NCI-H2081 treated with DMSO at 0.1 percent for 48 hours (cell line): ENCODE results near the gene TNFRSF14.
"Not testable (repeated sequence)": the region's sequence is repeated elsewhere in the genome, so short reads cannot be mapped to it uniquely, and the experiment has no call there.

Experiments
- DNase-seq: peaks from one replicate; lab custom pipeline; 2025; lab: John Stamatoyannopoulos, UW

TNFRSF14 gene

GRCh38 chr1:2567083-2567679 lies 11.0 kb downstream of the TNFRSF14 start:
- DNase-seq: no peak

- DNase-seq: not testable (repeated sequence)
Measured at GRCh38 chr1:2568187-2568816, 12.1 kb downstream of the TNFRSF14 start.

- DNase-seq: no peak
Measured at GRCh38 chr1:2569060-2569459, 12.9 kb downstream of the TNFRSF14 start.

GRCh38 chr1:2569703-2570102 lies 13.5 kb downstream of the TNFRSF14 start:
- DNase-seq: not testable (repeated sequence)

- no peak for DNase-seq
Measured at GRCh38 chr1:2570332-2570731, 14.2 kb downstream of the TNFRSF14 start.

- no peak for DNase-seq
Measured at GRCh38 chr1:2571348-2571747, 15.2 kb downstream of the TNFRSF14 start.

- DNase-seq: no peak
Measured at GRCh38 chr1:2573250-2573920, 17.2 kb downstream of the TNFRSF14 start.

- no peak for DNase-seq
Measured at GRCh38 chr1:2574350-2574749, 18.2 kb downstream of the TNFRSF14 start.

GRCh38 chr1:2575801-2576663 lies 19.9 kb downstream of the TNFRSF14 start:
- DNase-seq: no peak

- DNase-seq: not testable (repeated sequence)
Measured at GRCh38 chr1:2577565-2578075, 21.4 kb downstream of the TNFRSF14 start.

- no peak for DNase-seq
Measured at GRCh38 chr1:2578758-2579118, 22.6 kb downstream of the TNFRSF14 start.

GRCh38 chr1:2580691-2581090 lies 24.5 kb downstream of the TNFRSF14 start:
- DNase-seq: no peak

- no peak for DNase-seq
Measured at GRCh38 chr1:2582391-2582790, 26.2 kb downstream of the TNFRSF14 start.

GRCh38 chr1:2583331-2583791 lies 27.2 kb downstream of the TNFRSF14 start:
- DNase-seq: no peak

- no peak for DNase-seq
Measured at GRCh38 chr1:2583871-2584351, 27.7 kb downstream of the TNFRSF14 start.

GRCh38 chr1:2584686-2585317 lies 28.6 kb downstream of the TNFRSF14 start:
- no peak for DNase-seq

GRCh38 chr1:2585318-2586092 lies 29.3 kb downstream of the TNFRSF14 start:
- DNase-seq: no peak

- peak; percentile 86 for DNase-seq
Measured at GRCh38 chr1:2586154-2587070, 30.2 kb downstream of the TNFRSF14 start, which contains the start of gene PRXL2B. Gene PRXL2B, plus strand, starts transcription at chr1:2586777. Its CDS starts 109 bp downstream, at chr1:2586886.

- no peak for DNase-seq
Measured at GRCh38 chr1:2587071-2587859, 31.1 kb downstream of the TNFRSF14 start.
